Activated CD4-positive, alpha-beta T cell treated with anti-CD3 and anti-CD28 coated beads, Interleukin-2, Interleukin-4, amounts not matched to agents 100 ng/mL and 50 ng/mL, durations not matched to agents 16 hours and 8 hours (primary cell): ENCODE measurements around the gene ACSF3.

Source experiments
- DNase-seq: peaks from one replicate; pipeline ENCODE4 v3.0.0-alpha.2; 2020; ENCODE audit warnings: low spot score

The ACSF3 gene

GRCh38 chr16:89093602-89094251 lies at the start of gene ACSF3:
Gene ACSF3, plus strand, starts transcription at chr16:89093852. Its CDS starts 6,830 bp downstream, at chr16:89100682.
- DNase-seq, result peak; percentile 73

GRCh38 chr16:89044418-89045180 lies 49.1 kb upstream of the ACSF3 start:
- no peak for DNase-seq

DNA sequence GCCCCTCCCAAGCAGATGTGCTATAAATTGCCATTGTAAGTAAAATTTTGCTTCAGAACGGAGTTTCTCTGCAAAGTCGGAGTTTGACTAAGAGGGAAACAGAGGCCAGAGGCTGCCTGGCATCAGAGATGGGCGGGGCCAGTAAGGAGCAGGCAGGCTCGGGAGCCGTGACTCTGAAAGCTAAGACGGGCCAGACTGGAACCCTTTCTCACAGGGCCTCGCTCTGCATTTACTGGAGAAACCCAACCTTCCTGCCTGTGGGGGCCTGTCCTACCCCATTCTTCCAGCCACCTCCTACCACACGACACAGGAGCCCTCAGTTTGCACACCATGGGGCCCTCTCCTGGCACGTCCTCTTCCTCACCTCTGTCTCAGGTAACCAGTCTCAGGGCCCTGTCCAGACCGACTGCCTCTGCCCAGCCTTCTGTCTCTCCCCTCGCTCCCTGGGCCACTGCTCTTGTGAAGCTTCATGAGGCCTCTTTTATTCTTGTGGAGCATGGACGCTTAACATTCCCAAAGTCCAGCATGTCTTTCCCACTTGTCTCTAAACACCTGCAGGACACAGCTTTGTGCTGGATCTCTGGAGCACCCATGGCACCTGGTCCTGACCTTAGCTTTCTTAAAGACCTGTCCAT lies 48.4 kb upstream of the ACSF3 start:
- no peak for DNase-seq

DNA sequence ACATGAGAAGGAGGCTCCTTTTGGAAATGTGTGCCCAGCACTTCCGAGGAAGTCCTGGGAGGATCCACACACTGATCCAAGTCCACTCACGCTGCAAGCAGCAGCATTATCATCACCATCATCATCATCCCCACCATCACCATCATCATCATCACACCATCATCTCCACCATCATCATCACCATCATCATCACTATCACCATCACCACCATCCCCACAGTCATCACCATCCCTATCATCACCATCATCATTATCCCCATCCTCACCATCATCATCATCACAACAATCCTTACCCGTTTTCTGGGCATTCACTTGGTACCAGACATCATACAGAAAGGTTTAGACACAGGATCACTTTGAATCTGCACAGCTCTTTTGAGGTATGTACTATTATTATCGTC lies 47.8 kb upstream of the ACSF3 start:
- no peak for DNase-seq

DNA sequence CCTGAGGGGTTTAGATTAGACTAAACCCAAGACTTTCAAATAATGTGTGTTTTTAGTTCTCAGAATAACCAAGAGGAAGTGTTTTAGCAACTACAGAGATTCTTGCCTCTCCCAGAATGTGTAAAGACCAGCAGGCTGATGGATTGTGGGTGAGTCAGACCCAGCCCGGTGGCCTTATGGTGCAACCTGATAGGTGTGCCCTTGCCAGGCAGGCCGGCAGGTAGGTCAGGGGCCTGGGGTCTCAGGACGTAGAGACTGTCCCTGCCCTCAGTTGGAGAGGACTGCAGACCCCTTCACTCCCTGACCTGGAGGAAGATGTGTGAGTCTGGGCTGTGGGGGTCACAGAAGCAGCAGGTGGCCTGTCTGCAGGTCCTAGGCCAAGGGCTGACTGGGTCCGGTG lies 47.2 kb upstream of the ACSF3 start:
- no peak for DNase-seq

DNA sequence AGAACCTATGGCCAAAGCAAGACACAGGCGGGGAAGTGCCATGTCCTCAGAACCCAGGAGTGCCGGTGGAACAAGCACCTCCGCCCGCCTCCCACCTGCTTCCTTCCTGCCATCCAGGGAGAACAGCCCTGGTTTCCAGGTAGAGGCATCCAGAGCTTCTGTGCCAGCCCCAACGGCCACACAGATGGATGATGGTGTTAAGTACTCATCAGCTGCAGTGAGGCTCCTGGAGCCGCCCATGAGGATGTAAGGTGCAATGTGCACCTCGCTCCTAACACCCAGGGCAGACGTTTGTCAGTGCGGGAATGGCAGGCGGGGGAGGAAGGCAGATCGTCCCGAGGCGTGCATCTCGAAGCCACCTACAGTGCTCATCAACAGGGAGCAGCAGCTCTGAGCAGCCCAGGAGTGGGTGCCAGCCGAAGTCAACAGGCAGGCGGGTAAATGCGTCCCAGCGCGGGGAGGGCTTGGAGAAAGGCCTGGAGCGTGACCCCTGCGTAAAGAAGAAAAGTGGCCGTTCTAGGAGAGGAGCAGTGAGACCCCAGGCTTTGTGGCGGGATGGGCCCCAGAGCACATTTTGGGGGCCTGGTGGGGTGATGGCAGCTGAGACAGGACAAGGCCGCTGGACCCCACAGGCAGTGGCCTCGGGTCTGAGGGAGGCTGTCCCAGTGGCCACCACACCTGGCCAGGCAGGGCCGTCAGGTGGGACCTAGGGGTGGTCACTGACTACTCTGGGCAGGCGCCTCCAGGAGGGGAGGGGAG lies 46.1 kb upstream of the ACSF3 start:
- DNase-seq, result no peak

- DNase-seq, result no peak
Measured at GRCh38 chr16:89048090-89048725, 45.4 kb upstream of the ACSF3 start.

GRCh38 chr16:89048871-89049422 lies 44.7 kb upstream of the ACSF3 start:
- no peak for DNase-seq

GRCh38 chr16:89049484-89050118 lies 44.1 kb upstream of the ACSF3 start:
- no peak for DNase-seq

DNA sequence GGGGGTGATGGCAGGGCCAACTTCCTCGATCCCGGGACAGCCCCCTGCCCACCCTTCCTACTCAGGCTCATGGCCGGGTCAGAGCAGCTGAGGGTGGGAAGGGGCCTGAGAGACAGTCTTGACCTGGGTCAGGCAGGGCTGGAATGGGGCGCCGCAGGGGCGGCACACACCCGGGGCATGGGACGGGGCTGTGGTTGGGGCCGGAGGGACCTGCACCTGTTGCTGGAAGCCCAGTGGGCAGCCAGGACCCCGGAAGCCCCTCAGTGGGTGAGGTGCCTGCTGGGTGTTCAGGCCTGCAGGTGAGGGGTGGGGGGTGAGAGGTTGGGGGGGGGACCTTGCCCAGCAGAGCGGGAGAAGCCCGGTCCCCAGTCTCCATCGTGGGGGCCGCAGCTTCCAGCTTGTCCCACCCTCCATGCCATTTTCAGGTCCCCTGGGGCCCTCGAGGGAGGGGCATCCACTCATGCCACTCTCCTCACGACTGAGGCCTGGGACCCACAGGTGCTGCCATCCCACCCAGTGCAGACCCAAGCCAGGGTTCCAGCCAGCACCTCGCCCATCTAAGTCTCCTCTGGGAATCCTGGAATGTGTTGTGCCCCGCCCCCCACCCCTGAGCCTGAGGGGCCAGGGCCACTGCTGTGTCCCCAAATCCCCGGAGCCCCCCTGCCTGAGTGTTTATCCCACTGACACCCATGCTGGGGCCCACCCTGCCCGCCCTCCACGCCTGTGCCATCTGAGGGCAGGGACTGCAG lies 43.4 kb upstream of the ACSF3 start:
- DNase-seq, result no peak

DNA sequence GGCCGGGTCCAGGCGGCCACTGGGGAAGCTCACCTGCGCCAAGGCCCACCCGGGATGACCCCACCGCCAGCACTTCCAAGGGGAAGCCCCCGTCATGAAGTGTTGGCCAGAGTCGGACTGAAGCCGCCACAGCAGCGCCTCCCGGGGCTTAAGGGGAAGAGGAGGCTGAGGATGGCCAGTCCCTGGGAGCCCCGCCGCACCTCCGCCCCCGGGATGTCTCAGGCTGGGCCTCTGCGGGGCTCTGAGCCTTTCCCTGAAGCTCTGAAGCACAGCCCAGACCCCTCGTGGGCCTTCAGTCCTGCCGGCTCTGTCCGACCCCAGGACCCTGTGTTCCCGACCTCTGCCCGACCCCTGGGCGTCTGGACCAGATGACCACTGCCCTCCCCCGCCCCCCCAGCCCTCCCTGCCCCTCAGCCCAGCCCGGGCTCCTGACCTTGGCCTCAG lies 42.8 kb upstream of the ACSF3 start:
- DNase-seq, result no peak

DNA sequence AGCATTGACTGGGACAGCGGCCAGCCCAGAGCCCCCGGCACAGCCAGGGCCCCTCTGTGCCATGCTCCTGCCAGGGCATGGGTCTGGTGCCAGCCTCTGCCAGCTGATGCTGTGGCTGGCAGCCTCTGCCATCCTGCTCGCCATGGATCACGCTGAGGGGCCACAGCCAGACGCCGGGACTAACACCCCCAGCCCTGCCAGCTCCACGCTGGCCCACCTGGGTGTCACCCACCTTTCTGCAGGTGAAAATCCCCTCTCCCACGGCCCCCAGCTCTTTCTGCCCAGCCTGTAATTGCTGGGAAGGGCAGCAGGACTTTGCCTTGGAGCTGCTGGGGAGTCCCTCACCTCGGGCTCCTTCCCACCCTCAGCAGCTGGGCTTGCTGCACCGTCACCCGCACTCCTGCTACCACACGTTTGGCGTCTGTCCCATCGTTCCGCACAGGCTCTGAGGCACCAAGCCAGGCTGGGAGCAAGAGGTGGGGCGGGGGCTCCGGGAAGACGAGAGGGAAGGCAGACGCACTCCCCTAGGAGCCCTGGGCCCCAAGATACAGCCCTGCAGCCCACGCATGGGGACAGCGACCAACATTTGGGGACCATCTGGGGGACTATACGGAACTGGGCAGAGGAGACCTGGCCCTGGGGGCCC lies 42.0 kb upstream of the ACSF3 start:
- DNase-seq, result no peak

- DNase-seq, result no peak
Measured at GRCh38 chr16:89052191-89052889, 41.3 kb upstream of the ACSF3 start.

GRCh38 chr16:89052890-89053724 lies 40.5 kb upstream of the ACSF3 start:
- no peak for DNase-seq

GRCh38 chr16:89053725-89054029 lies 40.0 kb upstream of the ACSF3 start:
- no peak for DNase-seq

GRCh38 chr16:89054261-89054661 lies 39.4 kb upstream of the ACSF3 start:
- DNase-seq, result no peak

- no peak for DNase-seq
Measured at GRCh38 chr16:89054714-89055113, 38.9 kb upstream of the ACSF3 start.

- DNase-seq, result no peak
Measured at GRCh38 chr16:89055313-89055712, 38.3 kb upstream of the ACSF3 start.
